Umbilical cord (tissue), 2 donors: Measurements from ENCODE around the gene PCNX2. TPM values are rescaled to one million over a fixed set of nuclear protein-coding genes. Genes with fewer than 3 reads are reported as not detected.

Experiments used
- DNase-seq: peaks from one replicate; pipeline ENCODE4 v3.0.0-alpha.2; 2015; ENCODE audit warnings: low spot score
- total RNA-seq: library from RNA; depleted of rRNA; stranded (reverse); fragments of >200 nt; gene quantifications from one replicate; pipeline ENCODE4 v1.2.3, GENCODE V29; 2014; ENCODE audit warnings: low replicate concordance; ENCODE audit not compliant: insufficient read depth

Gene PCNX2
- total RNA-seq, 1 donor from 2014 or later: 12.5 TPM

GRCh38 chr1:233315718-233316301 lies 20.3 kb upstream of the PCNX2 start:
- no peak for DNase-seq

GRCh38 chr1:233313434-233314155 lies 18.1 kb upstream of the PCNX2 start:
- DNase-seq: no peak

- peak; percentile 17 for DNase-seq
Observed at GRCh38 chr1:233304489-233305102, 9.1 kb upstream of the PCNX2 start.

GRCh38 chr1:233300326-233300725 lies 4.8 kb upstream of the PCNX2 start:
- DNase-seq: no peak

- no peak for DNase-seq
Observed at GRCh38 chr1:233299450-233299849, 3.9 kb upstream of the PCNX2 start.

GRCh38 chr1:233295975-233296322 lies 424 bp upstream of the PCNX2 start:
- DNase-seq: no peak

- peak; percentile 33 for DNase-seq
Observed at GRCh38 chr1:233294913-233295236, 650 bp downstream of the PCNX2 start.

- DNase-seq: no peak
Observed at GRCh38 chr1:233293556-233294446, 1.7 kb downstream of the PCNX2 start.

- DNase-seq: no peak
Observed at GRCh38 chr1:233290396-233291034, 5.0 kb downstream of the PCNX2 start.

- DNase-seq: no peak
Observed at GRCh38 chr1:233289676-233290075, 5.8 kb downstream of the PCNX2 start.

GRCh38 chr1:233282582-233282886 lies 13.0 kb downstream of the PCNX2 start:
- DNase-seq: no peak

- DNase-seq: peak; percentile 11
Observed at GRCh38 chr1:233281711-233282581, 13.6 kb downstream of the PCNX2 start.

- DNase-seq: no peak
Observed at GRCh38 chr1:233279971-233280370, 15.6 kb downstream of the PCNX2 start.

GRCh38 chr1:233278631-233279030 lies 16.9 kb downstream of the PCNX2 start:
- no peak for DNase-seq

GRCh38 chr1:233277637-233278606 lies 17.6 kb downstream of the PCNX2 start:
- DNase-seq: no peak

GRCh38 chr1:233269656-233270055 lies 25.9 kb downstream of the PCNX2 start:
- no peak for DNase-seq

- no peak for DNase-seq
Observed at GRCh38 chr1:233268389-233269022, 27.0 kb downstream of the PCNX2 start.

GRCh38 chr1:233261695-233262094 lies 33.8 kb downstream of the PCNX2 start:
- DNase-seq: no peak

- no peak for DNase-seq
Observed at GRCh38 chr1:233261206-233261605, 34.3 kb downstream of the PCNX2 start.
